GM10266 (cell line): ENCODE data around the gene AFAP1.

Experiments used
- DNase-seq: peaks from one replicate; pipeline ENCODE4 v3.0.0; 2012; ENCODE audit errors: extremely low spot score
- TF ChIP-seq, protein P1 (sequence below): IDR thresholded peaks from 2 replicates; pipeline ENCODE4 v1.5.1; 2012; ENCODE audit warnings: mild to moderate bottlenecking, low read depth; ENCODE audit not compliant: control insufficient read depth, insufficient read depth; ENCODE audit errors: missing control alignments

The AFAP1 gene

DNA sequence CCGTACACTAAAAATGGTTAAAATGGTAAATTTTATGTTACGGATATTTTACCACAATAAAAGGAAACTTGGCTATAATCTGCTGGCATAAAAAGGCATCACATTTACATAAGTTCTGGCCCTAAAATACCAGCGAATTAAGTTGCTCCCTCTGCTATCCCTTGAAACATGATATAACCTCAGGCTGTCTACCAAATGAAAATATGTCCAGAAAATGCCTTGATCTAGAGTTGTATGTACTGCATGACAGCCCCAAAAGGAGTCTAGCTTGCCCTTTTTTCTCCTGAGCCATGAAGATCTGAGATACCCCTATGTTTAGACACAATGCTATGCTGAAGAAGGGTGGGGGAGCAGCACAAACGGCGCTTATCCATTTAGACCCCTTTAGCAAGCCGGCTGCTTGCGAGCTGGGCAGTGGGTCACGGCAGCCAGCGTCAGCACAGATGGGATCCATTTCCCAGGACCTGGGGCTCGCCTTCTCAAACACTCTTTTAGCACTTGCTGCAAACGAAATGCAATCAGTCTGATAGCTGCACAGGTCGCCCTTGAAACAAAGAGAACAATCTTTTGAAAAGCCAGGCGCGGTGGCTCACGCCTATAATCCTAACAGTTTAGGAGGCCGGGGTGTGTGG is 77.0 kb downstream of the AFAP1 start:
- TF ChIP-seq, protein P1, sequence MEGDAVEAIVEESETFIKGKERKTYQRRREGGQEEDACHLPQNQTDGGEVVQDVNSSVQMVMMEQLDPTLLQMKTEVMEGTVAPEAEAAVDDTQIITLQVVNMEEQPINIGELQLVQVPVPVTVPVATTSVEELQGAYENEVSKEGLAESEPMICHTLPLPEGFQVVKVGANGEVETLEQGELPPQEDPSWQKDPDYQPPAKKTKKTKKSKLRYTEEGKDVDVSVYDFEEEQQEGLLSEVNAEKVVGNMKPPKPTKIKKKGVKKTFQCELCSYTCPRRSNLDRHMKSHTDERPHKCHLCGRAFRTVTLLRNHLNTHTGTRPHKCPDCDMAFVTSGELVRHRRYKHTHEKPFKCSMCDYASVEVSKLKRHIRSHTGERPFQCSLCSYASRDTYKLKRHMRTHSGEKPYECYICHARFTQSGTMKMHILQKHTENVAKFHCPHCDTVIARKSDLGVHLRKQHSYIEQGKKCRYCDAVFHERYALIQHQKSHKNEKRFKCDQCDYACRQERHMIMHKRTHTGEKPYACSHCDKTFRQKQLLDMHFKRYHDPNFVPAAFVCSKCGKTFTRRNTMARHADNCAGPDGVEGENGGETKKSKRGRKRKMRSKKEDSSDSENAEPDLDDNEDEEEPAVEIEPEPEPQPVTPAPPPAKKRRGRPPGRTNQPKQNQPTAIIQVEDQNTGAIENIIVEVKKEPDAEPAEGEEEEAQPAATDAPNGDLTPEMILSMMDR, result no peak
- DNase-seq, result no peak

DNA sequence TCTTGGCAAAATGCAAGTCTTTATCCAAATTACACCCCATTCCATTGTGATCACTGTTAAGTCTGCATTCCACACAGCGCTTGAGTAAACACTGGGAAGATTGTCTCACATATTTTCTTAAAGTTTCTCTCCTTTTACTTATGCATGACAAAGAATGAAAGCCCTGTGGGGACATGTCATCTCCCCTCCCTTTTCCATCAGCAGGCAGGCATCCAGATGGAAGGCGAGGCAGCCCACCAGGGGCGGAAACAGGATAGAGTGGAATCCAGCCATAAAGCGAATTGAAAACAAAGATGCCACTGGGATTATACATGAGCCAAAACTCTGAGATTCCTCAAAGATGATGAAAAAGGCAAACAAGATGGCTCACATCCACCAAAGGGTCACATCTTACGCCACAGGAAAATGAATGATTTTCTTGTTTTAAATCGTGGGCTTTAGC is 78.2 kb downstream of the AFAP1 start:
- TF ChIP-seq, protein P1, result no peak
- no peak for DNase-seq

DNA sequence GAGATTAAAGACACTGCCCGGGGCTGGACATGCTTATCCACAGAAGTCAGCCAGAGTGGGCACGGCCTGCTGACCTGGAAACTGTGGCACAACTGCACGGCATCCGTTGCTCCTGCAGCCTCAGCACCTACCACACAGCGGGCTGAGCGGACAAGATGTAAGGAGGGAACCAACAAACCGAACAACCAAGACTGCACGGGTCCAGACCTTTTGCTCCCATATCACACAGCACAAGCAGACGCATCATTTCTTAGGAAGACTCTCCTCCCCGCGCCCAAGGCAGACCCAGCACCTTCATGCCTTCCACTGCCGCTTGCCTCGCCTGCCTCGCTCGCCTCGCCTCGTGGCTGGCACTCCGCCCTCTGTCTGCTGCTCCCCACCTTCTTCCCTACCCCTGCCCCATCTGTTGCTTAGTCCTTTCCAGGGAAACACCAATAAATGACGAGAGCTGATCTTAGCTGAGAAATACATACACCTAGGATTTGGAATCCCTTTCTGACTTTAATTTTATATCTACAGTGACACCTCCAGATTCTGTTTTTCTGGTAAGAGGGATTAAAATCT is 79.0 kb downstream of the AFAP1 start:
- no peak for DNase-seq
- TF ChIP-seq, protein P1, result no peak

DNA sequence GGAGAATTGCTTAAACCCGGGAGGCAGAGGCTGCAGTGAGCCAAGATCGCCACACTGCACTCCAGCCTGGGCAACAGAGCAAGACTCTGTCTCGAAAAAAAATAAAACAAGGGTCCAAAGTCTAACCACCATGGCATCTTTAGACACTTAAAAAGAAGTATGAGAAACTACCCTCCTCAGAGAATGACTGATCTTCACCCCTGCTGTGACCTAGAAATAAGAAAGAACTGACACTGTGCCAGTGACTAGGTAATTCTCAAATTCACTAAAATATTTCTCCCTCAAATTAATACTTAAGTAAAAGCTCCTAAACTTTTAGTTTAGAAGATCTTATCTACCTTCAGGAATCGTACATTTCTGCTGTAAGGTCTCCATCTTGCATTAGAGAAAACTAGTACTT is 80.3 kb downstream of the AFAP1 start:
- no peak for DNase-seq
- TF ChIP-seq, protein P1, result no peak

DNA sequence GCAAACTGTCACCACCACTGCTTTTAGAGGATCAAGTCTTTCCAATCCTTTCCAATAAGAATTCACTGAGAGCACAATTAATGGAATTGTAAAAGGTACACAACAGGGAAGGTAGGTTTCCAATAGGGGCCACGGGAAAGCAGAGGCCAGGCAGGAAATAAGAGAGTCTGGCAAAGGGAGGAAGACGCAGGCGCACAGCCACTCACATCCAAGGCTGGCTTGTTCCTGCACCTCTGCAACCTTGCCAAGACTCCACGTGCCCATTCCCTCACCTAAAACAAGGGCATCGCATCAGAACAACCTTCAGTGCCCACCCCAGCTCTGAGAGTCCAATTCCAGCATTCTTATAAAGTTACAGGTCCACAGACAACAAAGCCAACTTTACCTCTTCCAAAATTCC is 81.2 kb downstream of the AFAP1 start:
- no peak for DNase-seq
- TF ChIP-seq, protein P1, result no peak

DNA sequence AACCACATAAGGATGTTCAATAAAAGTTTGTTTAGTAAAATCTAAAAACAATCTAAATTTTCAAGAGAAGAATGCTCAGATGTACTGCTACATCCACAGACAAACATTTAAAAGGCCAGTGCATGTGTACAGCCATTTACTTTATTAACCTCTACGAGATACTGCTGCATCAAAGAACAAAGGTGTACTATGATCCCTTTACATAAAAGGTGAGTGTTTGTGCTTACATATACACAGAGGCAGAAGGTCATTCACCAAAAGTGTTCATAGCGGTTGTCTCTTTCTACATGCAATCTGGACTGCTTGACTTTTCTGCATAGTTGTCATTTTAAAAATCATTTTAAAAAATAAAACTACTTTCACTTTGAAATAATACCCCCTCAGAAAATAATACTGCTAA is 81.7 kb downstream of the AFAP1 start:
- TF ChIP-seq, protein P1, result no peak

DNA sequence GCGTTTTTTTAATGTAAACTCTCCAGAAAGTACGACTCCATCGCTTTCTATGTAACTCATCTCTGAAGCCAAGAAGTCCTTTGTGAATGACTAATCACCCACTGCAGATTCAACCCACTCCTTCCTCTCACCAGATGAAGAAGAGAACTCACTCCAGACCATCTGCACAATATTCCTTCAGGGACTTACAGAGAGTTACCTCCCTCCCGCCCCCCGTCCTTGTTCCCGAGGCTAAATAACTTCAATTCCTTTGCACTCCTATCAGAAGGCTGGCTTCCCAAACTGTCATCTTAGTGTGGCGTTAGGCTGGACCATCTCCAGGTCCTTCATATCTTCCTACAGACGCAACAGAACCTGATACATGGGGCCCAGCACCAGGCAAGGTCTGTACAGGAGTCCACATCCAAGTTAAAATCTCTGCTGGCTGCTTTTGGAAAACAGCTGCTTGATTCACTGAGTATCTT is 82.4 kb downstream of the AFAP1 start:
- no peak for DNase-seq
- TF ChIP-seq, protein P1, result no peak

More for the DNA sequence above, 81.7 kb downstream of the AFAP1 start:
- DNase-seq, result no peak
